IPS DF 19.7 (cell line): ENCODE measurements around the gene UCK2.
"Not testable (repeated sequence)": the region's sequence is repeated elsewhere in the genome, so short reads cannot be mapped to it uniquely, and the experiment has no call there.

Experiments used
- DNase-seq: peaks from one replicate; pipeline ENCODE4 v3.0.0-alpha.2; 2013; ENCODE audit warnings: low read depth, low spot score

Gene UCK2

GRCh38 chr1:165827268-165828102, at the start of gene UCK2:
Gene UCK2 (plus strand): TSS chr1:165827614. CDS start chr1:165827834, 220 bp downstream.
- no peak for DNase-seq

- not testable (repeated sequence) for DNase-seq
These were observed 49.2 kb upstream of the UCK2 start for GRCh38 chr1:165778197-165778596.

GRCh38 chr1:165783519-165783918, 43.9 kb upstream of the UCK2 start:
- DNase-seq: not testable (repeated sequence)

GRCh38 chr1:165787741-165788140, 39.7 kb upstream of the UCK2 start:
- no peak for DNase-seq

GRCh38 chr1:165793951-165794350, 33.5 kb upstream of the UCK2 start:
- DNase-seq: no peak

GRCh38 chr1:165795894-165796293, 31.5 kb upstream of the UCK2 start:
- no peak for DNase-seq

- no peak for DNase-seq
These were observed 28.0 kb upstream of the UCK2 start for GRCh38 chr1:165799387-165799786.

- DNase-seq: not testable (repeated sequence)
These were observed 22.9 kb upstream of the UCK2 start for GRCh38 chr1:165804513-165804912.

- DNase-seq: no peak
These were observed 19.8 kb upstream of the UCK2 start for GRCh38 chr1:165807613-165808012.

GRCh38 chr1:165815725-165816124, 11.7 kb upstream of the UCK2 start:
- no peak for DNase-seq

GRCh38 chr1:165816157-165816556, 11.3 kb upstream of the UCK2 start:
- DNase-seq: no peak

GRCh38 chr1:165816826-165817497, 10.5 kb upstream of the UCK2 start:
- no peak for DNase-seq

GRCh38 chr1:165823552-165824268, 3.7 kb upstream of the UCK2 start:
- DNase-seq: no peak

GRCh38 chr1:165824269-165824643, 3.2 kb upstream of the UCK2 start:
- no peak for DNase-seq

GRCh38 chr1:165826565-165827267, 698 bp upstream of the UCK2 start:
- DNase-seq: no peak

- DNase-seq: no peak
These were observed 772 bp downstream of the UCK2 start for GRCh38 chr1:165828103-165828668.

GRCh38 chr1:165828669-165829329, 1.4 kb downstream of the UCK2 start:
- DNase-seq: no peak

GRCh38 chr1:165829888-165830287, 2.5 kb downstream of the UCK2 start:
- DNase-seq: no peak

GRCh38 chr1:165831146-165831545, 3.7 kb downstream of the UCK2 start:
- no peak for DNase-seq

- DNase-seq: no peak
These were observed 5.5 kb downstream of the UCK2 start for GRCh38 chr1:165832902-165833301.

- no peak for DNase-seq
These were observed 5.9 kb downstream of the UCK2 start for GRCh38 chr1:165833358-165833757.
